ENCODE results near the gene MYO19.

GRCh38 chr17:36459601-36460000, 75.1 kb downstream of the MYO19 start:
- TF ChIP-seq, protein P1, sequence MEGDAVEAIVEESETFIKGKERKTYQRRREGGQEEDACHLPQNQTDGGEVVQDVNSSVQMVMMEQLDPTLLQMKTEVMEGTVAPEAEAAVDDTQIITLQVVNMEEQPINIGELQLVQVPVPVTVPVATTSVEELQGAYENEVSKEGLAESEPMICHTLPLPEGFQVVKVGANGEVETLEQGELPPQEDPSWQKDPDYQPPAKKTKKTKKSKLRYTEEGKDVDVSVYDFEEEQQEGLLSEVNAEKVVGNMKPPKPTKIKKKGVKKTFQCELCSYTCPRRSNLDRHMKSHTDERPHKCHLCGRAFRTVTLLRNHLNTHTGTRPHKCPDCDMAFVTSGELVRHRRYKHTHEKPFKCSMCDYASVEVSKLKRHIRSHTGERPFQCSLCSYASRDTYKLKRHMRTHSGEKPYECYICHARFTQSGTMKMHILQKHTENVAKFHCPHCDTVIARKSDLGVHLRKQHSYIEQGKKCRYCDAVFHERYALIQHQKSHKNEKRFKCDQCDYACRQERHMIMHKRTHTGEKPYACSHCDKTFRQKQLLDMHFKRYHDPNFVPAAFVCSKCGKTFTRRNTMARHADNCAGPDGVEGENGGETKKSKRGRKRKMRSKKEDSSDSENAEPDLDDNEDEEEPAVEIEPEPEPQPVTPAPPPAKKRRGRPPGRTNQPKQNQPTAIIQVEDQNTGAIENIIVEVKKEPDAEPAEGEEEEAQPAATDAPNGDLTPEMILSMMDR (IDR thresholded peaks at IDR 0.05 in 2 of 3, conservative IDR thresholded peaks at IDR 0.05 in 1 of 3; ENCODE audit: borderline replicate concordance in 1 of 3, insufficient read depth in 1 of 3, low read depth in 2 of 3, low read length in 2 of 3) = no peak
- TF ChIP-seq REST (IDR thresholded peaks at IDR 0.05; ENCODE audit: low read depth) (no peak), CBX3 (IDR thresholded peaks at IDR 0.05; ENCODE audit: low read depth) (no peak), ATF3 (IDR thresholded peaks at IDR 0.05) (no peak), ZFX (IDR thresholded peaks at IDR 0.05) (no peak), SP1 (IDR thresholded peaks at IDR 0.05; ENCODE audit: low read depth) (no peak), YY1 (IDR thresholded peaks at IDR 0.05; ENCODE audit: extremely low read depth, insufficient replicate concordance, low read depth, low read length) (no peak), EZH2phosphoT487 (IDR thresholded peaks at IDR 0.05; ENCODE audit: borderline replicate concordance) (no peak), POLR2A (IDR thresholded peaks at IDR 0.05; ENCODE audit: borderline replicate concordance, extremely low read depth, insufficient read depth, insufficient read length) (no peak), ZNF274 (IDR thresholded peaks at IDR 0.05; ENCODE audit: low read depth, low read length) (no peak)
- TF ChIP-seq, protein P2, sequence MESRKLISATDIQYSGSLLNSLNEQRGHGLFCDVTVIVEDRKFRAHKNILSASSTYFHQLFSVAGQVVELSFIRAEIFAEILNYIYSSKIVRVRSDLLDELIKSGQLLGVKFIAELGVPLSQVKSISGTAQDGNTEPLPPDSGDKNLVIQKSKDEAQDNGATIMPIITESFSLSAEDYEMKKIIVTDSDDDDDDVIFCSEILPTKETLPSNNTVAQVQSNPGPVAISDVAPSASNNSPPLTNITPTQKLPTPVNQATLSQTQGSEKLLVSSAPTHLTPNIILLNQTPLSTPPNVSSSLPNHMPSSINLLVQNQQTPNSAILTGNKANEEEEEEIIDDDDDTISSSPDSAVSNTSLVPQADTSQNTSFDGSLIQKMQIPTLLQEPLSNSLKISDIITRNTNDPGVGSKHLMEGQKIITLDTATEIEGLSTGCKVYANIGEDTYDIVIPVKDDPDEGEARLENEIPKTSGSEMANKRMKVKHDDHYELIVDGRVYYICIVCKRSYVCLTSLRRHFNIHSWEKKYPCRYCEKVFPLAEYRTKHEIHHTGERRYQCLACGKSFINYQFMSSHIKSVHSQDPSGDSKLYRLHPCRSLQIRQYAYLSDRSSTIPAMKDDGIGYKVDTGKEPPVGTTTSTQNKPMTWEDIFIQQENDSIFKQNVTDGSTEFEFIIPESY (IDR thresholded peaks at IDR 0.05; ENCODE audit: extremely low read depth, insufficient replicate concordance, low read length) = no peak

All from HCT116 (cell line).